GM08714 (cell line): ENCODE results near the gene SLC26A8.
"Not testable (repeated sequence)": the region's sequence is repeated elsewhere in the genome, so short reads cannot be mapped to it uniquely, and the experiment has no call there.

Experiments
- H3K4me3 ChIP-seq: fragments of 200-500 bp; sonication (Bioruptor generic); 2 replicates; pipeline ENCODE4 v1.5.1; 2014; ENCODE audit warnings: mild to moderate bottlenecking, low read length, inconsistent platforms
- ZNF274 ChIP-seq: IDR thresholded peaks from 2 replicates; pipeline ENCODE4 v1.6.1; 2012; ENCODE audit warnings: mild to moderate bottlenecking, low read depth, low read length

Gene SLC26A8

DNA sequence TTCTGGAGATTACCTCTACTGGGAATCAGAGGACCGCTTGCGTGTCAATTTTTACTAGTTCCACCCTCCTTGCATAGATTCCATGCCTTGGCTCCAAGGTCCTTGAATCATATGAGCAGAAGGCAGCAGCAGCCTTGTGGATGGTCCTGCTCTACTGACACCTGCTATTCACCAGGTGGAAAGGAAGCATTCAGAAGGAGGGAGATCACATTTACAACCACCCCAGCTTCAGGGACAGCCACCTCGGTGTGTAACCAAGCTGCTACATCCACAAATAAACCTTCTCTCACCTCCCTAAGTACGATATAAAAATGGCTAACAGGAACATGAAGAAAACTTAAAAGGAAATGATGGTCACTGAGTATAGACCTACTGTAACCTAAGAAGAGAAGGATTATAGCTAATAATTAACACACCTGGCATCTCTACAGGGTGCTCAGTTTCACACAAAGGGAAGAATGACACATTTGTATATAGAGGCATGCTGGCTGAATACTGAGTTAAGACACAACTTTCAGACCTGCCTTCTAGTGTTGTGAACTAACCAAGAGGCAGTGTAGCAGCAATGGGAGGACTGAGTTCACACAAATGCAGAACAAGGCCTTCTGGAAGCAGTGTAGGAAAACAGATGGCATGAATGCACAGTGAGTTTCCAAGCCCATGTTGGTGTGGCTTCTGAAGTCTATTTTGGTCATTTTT lies 57.2 kb downstream of the SLC26A8 start:
- no peak for TF ChIP-seq ZNF274
- no peak overlapping the region for H3K4me3 ChIP-seq

DNA sequence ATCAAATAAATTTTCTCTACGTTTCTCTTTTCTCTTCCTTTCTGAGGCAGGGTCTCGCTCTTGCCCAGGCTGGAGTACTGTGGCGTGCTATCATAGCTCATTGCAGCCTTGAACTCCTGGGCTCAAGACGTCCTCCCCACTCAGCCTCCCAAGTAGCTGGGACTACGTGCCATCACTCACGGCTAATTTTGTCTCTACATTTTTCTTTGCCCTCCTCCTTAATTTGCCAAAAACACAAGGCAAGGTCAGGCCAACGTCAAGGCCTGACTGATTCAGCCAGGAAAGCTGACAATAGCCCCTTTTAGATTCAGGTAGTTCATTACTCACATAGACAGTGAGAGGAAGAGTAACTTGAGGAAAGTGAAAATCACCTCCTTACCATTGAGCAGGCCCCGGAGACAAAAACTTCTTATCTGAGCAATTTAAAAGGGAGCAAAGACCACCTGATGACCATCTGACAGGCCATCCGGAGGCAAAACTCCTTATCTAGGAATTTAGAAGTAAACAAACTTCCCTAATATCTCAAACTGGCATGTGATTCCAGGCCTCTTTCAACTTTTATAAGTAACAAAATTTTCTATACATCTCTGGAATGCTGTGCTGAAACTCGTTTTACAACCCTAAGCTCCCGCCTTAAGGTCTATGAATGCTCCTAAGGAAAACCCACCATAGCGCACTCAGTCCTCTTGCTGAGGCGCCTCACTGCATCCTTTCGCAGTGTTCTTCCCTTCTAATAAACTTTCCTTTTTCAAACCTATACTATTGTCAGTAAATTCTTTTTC lies 61.5 kb downstream of the SLC26A8 start:
- TF ChIP-seq ZNF274: no peak
- H3K4me3 ChIP-seq: no peak overlapping the region

DNA sequence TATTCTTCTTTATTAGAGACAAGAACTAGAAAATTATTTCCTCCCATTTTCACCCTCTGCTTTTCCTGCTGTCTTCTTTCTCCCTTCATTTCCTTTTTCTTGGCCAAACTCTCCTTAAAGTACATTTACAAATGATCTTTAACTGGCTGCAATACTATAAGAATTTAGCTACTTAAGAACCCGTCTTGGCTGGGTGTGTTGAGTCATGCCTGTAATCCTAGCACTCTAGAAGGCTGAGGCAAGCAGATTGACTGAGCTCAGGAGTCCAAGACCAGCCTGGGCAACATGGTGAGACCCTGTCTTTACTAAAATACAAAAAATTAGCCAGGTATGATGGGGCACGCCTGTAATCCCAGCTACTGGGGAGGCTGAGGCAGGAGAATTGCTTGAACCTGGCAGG lies 64.3 kb downstream of the SLC26A8 start:
- TF ChIP-seq ZNF274: no peak
- no peak overlapping the region for H3K4me3 ChIP-seq

DNA sequence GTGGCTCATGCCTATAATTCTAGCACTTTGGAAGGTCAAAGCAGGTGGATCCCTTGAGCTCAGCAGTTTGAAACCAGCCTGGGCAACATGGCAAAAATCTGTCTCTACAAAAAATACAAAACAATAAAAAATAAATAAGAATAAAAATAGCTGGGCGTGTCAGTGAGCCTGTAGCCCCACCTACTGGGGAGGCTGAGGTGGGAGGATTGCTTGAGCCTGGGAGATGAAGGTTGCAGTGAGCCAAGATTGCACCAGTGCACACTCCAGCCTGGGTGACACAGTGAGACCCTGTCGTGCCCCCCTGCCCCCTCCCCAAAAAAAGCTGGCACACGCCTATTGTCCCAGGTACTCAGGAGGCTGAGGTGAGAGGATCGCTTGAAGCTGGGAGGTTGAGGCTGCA lies 68.5 kb downstream of the SLC26A8 start:
- no peak for TF ChIP-seq ZNF274
- H3K4me3 ChIP-seq: no peak overlapping the region

DNA sequence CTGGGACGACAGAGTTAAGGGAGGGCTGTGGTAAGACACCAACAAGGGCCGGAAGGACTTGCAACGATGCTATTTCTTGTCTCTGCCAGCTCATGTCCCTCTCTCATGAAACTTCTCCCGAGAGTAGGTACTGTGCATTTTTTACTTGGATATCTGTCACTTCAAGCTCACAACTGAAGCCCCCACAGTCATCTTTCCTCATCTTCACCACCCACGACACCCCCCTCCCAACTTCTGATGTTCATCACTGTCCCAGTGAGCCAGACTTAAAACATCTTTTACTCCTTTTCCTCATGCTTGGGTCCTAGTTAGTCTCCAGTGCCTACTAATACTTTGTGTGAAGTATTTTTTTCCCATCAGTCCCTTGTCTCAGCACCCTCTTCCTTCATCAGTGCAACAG lies 68.9 kb downstream of the SLC26A8 start:
- no peak for TF ChIP-seq ZNF274
- no peak overlapping the region for H3K4me3 ChIP-seq

DNA sequence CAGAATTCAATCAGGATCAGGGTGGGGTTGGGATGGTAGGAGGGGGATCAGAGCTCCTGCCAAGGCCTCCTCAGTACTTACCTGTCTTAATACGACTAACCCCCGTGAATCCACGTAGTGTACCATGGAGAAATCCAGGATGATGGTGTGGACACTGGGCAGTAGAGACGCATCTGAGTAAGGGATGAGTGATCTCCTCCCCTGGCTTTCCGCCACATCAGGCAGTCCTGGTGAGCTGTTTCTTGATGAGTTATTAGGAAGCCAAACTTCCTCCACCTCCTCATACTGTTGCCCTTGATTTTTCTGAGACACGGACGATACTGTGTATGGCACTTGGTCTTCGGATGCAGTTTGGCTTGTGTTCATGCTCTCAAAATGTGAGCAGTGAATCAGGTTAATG lies 69.4 kb downstream of the SLC26A8 start:
- TF ChIP-seq ZNF274: no peak
- H3K4me3 ChIP-seq: no peak overlapping the region

DNA sequence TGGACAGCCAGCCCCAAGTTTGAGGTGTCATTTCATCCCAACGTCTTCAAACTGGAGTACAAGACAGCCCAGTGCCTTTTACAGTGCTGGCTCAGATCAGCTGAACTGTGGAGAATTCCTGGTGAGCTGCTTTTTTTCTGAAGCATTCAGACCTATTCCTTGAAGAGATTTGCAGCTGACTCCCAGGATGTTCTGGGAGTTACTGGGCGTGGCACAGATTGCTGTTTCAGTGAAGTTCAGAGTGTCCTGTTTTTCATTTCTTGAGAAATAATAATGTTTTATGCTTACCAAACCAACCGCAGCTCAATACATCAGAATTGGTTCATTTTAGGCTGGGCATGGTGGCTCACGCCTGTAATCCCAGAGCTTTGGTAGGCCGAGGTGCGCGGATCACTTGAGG lies 70.1 kb downstream of the SLC26A8 start:
- no peak for TF ChIP-seq ZNF274
- H3K4me3 ChIP-seq: no peak overlapping the region

DNA sequence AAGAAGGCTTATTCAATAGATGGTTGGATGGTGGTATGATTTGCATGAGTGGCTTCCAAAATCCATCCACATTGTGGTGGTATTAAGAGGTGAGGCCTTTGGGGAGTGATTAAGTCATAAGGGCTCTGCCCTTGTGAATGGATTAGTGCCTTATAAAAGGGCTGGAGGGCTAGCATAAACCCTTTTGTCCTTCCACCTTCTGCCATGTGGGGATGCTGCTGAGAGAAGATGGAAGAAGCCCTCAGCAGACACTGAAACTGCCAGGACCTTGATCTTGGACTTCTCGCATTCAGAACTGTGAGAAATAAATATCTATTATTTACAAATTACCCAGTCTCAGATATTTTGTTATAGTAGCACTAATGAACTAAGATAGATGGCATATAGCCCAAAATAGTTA lies 75.7 kb downstream of the SLC26A8 start:
- H3K4me3 ChIP-seq: no peak overlapping the region
- TF ChIP-seq ZNF274: no peak

DNA sequence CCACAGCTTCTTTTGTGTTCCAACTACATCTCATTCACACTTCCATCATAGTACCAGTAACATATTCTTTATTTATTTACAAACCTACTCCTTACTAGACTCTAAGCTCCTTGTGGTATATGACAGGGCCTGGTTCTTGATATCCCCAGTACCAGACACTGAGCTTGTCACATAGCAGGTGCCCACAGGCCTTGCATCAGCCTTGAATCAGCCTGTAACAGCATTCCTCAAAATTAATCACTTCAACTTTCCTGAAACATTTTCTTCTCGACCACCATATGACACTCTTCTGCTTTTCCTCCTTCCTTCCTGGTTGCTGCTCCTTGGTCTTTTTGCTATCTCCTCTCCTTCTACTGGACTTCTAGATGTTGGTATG lies 78.8 kb downstream of the SLC26A8 start:
- H3K4me3 ChIP-seq: no peak overlapping the region
- TF ChIP-seq ZNF274: no peak

DNA sequence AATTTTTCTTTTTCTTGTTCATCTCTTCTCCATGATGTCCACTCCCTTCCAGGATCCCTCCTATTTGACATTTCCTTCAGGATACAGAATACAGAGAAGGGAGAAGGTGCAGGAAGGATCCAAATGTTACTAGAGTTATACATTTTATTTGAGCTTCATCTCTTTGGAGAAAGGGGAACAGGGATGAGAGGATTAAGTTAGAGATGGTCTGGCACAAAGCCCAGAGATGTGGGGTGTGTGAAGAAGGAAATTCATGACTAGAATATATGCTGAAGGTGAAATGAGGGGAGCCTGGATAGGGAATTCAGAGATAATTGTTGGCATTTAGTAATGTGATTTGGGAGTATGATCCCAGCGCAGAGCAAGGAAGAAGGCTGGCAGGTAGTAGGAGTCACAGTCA lies 81.1 kb downstream of the SLC26A8 start:
- no peak overlapping the region for H3K4me3 ChIP-seq
- TF ChIP-seq ZNF274: no peak

DNA sequence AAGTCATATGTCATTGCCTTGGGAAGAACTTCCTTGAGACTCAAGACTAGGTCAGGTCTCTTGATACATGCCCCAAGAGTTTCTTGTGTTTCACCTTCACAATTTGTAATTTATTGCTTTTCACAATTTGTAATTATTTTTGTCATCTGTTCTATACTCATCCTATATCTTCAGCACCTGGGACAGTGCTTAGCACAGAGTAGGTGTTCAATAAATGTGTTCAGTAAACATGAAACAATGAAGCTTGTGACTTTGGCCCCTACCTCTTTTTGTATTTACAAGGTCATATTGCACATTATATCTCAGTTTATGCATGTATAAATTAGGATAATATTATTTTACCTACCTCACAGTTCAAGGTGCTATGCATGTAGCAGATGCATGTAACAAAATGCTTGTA lies 82.1 kb downstream of the SLC26A8 start:
- no peak for TF ChIP-seq ZNF274
- no peak overlapping the region for H3K4me3 ChIP-seq

DNA sequence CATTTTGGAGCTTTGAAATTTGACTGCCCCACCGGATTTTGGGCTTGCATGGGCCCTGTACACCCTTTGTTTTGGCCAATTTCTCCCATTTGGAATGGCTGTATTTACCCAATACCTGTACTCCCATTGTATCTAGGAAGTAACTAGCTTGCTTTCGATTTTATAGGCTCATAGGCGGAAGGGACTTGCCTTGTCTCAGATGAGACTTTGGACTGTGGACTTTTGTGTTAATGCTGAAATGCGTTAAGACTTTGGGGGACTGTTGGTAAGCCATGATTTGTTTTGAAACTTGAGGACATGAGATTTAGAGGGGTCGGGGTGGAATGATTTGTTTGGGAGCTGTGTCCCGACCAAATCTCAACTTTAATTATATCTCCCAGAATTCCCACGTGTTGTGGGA lies 83.3 kb downstream of the SLC26A8 start:
- H3K4me3 ChIP-seq: not testable (repeated sequence)

DNA sequence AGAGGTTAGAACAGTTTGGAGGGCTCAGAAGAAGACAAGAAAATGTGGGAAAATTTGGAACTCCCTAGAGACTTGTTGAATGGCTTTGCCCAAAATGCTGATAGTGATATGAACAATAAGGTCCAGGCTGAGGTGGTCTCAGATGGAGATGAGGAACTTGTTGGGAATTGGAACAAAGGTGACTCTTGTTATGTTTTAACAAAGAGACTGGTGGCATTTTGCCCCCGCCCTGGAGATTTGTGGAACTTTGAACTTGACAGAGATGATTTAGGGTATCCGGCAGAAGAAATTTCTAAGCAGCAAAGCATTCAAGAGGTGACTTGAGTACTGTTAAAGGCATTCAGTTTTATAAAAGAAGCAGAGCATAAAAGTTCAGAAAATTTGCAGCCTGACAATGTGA lies 84.4 kb downstream of the SLC26A8 start:
- not testable (repeated sequence) for H3K4me3 ChIP-seq

DNA sequence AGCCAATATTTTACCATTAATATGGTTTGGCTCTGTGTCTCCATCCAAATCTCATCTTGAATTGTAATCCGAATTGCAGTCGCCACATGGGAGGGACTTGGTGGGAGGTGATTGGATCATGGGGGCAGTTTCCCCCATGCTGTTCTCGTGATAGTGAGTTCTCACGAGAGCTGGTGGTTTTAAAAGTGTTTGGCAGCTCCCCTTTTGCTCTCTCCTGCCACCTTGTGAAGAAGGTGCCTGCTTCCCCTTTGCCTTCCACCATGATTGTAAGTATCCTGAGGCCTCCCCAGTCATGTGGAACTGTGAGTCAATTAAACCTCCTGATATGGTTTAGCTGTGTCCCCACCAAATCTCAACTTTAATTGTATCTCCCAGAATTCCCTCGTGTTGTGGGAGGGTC lies 85.2 kb downstream of the SLC26A8 start:
- H3K4me3 ChIP-seq: not testable (repeated sequence)

DNA sequence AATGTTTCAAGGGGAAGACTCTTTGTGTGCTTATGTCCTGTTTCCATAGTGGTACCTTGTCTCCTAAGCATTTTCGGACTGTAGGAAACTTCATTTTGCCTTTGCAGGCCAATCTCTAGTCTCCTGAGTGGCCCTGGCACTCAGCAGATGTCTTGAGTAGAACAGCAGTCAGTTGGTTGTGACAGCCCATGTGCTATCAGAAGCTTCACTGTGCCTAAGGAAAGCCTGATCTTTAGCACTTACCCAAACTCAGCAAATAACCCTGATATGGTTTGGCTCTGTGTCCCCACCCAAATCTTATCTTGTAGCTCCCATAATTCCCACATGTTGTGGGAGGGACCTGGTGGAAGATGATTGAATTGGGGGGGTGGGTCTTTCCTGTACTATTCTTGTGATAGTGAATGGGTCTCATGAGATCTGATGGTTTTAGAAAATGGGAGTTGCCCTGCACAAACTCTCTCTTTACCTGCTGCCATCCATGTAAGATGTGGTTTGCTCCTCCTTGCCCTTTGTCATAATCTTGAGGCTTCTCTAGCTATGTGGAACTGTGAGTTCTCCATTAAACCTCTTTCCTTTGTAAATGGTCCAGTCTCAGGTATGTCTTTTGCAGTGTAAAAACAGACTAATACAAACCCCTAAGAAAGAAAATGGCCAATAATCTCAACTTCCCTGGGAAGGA lies 87.6 kb downstream of the SLC26A8 start:
- no peak overlapping the region for H3K4me3 ChIP-seq
- TF ChIP-seq ZNF274: no peak

DNA sequence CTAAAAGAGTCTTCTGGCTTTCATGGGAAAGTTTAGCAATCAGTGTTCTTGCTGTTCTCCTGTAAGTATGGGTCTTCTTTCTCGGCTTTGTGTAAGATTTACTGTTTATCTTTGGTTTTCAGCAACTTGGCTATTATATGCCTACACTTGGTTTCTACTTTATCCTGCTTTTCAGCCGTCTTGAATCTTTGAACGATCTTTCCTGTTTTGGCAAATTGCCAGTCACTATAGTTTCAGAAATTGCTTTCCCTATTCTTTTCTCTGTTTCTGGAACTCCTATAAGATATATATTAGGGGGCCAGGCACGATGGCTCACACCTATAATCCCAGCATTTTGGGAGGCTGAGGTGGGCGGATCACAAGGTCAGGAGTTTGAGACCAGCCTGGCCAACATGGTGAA lies 89.0 kb downstream of the SLC26A8 start:
- H3K4me3 ChIP-seq: no peak overlapping the region
- no peak for TF ChIP-seq ZNF274
